Cerebellar cortex (tissue), 1 donor: ENCODE data around the gene SOX6.

Experiments
- DNase-seq: peaks from one replicate; pipeline ENCODE4 v3.0.0-alpha.2; 2015; ENCODE audit warnings: low spot score

Gene SOX6

GRCh38 chr11:16364254-16364653 lies 7.9 kb upstream of the SOX6 start:
- no peak for DNase-seq

GRCh38 chr11:16363706-16364105 lies 7.4 kb upstream of the SOX6 start:
- DNase-seq, result no peak

- no peak for DNase-seq
Observed at GRCh38 chr11:16361108-16361865, 4.9 kb upstream of the SOX6 start.

GRCh38 chr11:16359369-16359768 lies 3.0 kb upstream of the SOX6 start:
- no peak for DNase-seq

GRCh38 chr11:16358726-16359125 lies 2.4 kb upstream of the SOX6 start:
- no peak for DNase-seq

- DNase-seq, result no peak
Observed at GRCh38 chr11:16357775-16358174, 1.4 kb upstream of the SOX6 start.

- no peak for DNase-seq
Observed at GRCh38 chr11:16356761-16357393, 531 bp upstream of the SOX6 start.

GRCh38 chr11:16352707-16353106 lies 3.6 kb downstream of the SOX6 start:
- DNase-seq, result no peak

- DNase-seq, result no peak
Observed at GRCh38 chr11:16350125-16350524, 6.2 kb downstream of the SOX6 start.

GRCh38 chr11:16347928-16348685 lies 8.2 kb downstream of the SOX6 start:
- DNase-seq, result no peak

- DNase-seq, result no peak
Observed at GRCh38 chr11:16346975-16347374, 9.4 kb downstream of the SOX6 start.

GRCh38 chr11:16341853-16342252 lies 14.5 kb downstream of the SOX6 start:
- DNase-seq, result no peak

GRCh38 chr11:16338393-16338792 lies 18.0 kb downstream of the SOX6 start:
- no peak for DNase-seq

GRCh38 chr11:16337421-16338213 lies 18.7 kb downstream of the SOX6 start:
- DNase-seq, result no peak

- DNase-seq, result no peak
Observed at GRCh38 chr11:16336721-16337120, 19.6 kb downstream of the SOX6 start.

GRCh38 chr11:16336204-16336603 lies 20.1 kb downstream of the SOX6 start:
- DNase-seq, result no peak

- DNase-seq, result no peak
Observed at GRCh38 chr11:16335236-16335962, 20.9 kb downstream of the SOX6 start.

GRCh38 chr11:16326679-16327297 lies 29.6 kb downstream of the SOX6 start:
- no peak for DNase-seq

- no peak for DNase-seq
Observed at GRCh38 chr11:16322190-16322589, 34.2 kb downstream of the SOX6 start.

- DNase-seq, result no peak
Observed at GRCh38 chr11:16321148-16321547, 35.2 kb downstream of the SOX6 start.

- DNase-seq, result no peak
Observed at GRCh38 chr11:16318320-16318719, 38.0 kb downstream of the SOX6 start.
